ENCODE data around the gene DMXL1.

The DMXL1 gene

DNA sequence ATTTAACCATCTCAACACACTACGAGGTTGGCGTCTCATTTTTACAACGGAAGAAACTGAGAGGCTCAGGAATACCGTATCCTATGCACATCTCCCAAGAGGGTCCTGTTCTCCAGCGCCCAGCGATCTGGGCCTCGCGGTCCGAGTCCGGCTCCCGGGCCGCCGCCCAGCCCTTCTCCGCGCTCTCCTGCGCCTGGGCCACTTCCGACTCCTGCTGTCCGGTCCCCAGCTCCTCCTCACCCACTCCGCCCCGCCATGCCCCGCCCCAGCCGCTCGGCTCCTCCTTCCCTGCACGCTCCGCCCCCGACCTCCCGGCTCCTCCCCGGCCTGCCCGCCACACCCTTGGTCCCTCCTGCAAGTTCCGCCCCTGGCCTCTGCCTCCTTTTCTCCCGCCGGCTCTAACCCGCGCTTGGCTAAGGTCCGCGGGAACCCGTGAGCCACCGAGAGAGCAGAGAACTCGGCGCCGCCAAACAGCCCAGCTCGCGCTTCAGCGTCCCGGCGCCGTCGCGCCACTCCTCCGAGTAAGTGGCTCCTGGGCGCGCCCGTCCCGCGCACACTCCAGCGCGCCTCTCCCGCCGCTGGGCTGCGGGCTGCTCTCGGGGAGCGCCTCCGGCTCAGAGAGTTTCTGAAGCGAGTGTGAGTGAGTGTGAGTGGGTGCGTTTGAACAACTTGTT lies 197.6 kb downstream of the DMXL1 start:
- peak; percentile 80 for DNase-seq (ENCODE audit: insufficient read length)
- TF ChIP-seq POLR2AphosphoS5 (IDR thresholded peaks at IDR 0.05; ENCODE audit: low read depth, low read length) (peak; percentile 70), TAF1 (IDR thresholded peaks at IDR 0.05; ENCODE audit: borderline replicate concordance, low read depth, low read length) (peak; percentile 54; the same call in 1 of the 2 replicates), POLR2A (IDR thresholded peaks at IDR 0.05; ENCODE audit: low read depth, low read length) (peak; percentile 84)
- peak; percentile 98 for FAIRE-seq

DNA sequence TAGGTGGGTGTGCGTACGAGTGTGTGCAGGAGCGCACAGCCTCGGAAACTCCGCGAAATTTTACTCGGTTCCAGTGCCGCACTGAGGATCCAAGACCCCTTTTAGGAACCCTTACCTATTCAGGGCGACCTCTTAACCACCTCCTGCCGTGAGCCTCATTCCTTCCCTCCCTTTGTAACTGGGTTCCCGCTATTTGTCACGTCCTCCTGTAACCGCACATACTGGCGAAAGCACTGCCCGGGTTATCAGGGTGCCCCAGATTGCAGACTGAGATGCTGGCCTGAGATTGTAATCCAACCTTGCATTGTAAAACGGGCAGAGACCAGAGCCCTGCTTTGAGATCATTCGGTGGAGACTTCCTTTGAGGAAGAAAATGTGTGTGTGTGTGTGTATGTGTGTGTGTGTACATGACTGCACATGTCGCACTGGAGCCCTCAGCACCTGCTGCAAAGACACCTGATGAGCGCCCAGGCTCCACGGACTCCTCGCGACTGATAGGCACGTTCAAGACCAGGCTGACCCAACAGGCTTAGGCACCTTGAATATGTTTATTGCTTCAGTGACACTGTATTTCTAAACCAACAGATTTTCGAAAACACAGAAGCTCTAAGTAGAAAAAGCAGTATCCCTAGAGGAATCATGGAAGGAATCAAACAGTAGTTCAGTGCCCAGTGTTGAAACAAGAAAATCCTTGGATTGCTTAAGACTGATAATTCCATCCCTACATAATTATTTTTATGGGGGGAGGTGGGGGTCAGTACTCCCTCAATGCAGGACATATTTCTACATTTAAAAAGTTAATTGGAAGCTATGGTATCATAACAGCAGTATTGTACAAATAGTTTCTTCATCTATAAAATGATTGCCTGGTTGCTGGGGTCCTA lies 198.4 kb downstream of the DMXL1 start:
- TF ChIP-seq POLR2AphosphoS5 (IDR thresholded peaks at IDR 0.05; ENCODE audit: low read depth, low read length) (no peak; the same call in 1 of the 2 replicates), TAF1 (IDR thresholded peaks at IDR 0.05; ENCODE audit: borderline replicate concordance, low read depth, low read length) (no peak)
- FAIRE-seq = no peak
- DNase-seq (ENCODE audit: insufficient read length) = no peak

DNA sequence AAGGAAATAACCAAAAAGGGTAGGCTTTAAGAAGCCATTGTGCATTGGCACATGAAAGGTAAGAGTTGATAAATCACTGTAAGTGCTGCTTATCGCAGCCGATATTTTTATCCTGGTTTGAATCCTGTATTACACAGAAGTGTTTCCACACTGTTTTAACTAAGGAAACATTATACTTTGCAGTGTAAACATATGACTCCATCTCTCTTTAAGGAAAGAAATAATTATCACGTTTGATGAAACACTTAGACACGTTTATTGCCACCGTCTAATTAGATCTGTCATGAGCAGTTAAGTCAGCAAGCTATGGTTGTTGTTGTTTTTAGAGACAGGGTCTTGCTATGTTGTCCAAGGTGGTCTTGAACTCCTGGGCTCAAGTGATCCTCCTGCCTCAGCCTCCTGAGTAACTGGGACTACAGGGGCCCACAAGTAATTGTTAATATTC lies 199.3 kb downstream of the DMXL1 start:
- FAIRE-seq (no peak), DNase-seq (ENCODE audit: insufficient read length) (no peak)
- TF ChIP-seq TAF1 (IDR thresholded peaks at IDR 0.05; ENCODE audit: borderline replicate concordance, low read depth, low read length) = no peak

DNA sequence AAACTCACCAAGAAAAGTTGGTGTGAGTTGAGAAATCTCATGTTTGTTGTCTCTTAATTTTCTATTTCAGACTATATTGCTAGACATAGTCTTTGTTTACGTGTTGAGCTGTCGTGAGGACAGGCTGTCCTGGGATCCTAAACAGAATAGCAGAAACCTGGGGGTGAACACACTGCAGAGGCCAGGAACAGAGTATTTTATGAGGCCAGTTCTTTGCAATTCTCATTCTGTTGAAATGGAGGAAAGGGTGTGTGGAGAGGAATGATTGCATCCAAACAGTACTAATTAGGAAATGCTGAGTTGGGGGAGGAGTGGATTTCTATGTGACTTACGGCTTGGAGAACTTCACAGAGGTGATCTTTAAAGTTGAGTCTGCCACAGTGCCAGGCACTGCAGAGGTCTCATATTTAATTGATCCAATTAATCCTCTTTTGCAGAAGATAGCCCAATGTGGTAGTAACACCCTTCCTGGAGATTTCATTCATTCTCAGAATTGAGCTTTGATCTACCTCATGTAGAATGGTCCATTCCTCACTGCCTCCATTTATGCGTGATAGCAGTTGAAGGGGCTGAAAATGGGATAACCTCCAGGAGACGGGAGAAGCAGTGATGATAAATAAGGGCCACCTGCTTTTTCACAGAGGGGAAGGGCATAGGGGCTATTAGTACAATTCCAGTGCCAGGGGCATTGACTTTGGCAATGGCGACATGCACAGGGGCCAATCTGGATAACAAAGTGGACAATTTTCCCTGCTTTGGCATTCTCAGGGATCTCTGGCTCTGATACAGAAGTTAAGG lies 200.3 kb downstream of the DMXL1 start:
- DNase-seq (ENCODE audit: insufficient read length) (no peak), FAIRE-seq (no peak)
- TF ChIP-seq TAF1 (IDR thresholded peaks at IDR 0.05; ENCODE audit: borderline replicate concordance, low read depth, low read length) (no peak), POLR2A (IDR thresholded peaks at IDR 0.05; ENCODE audit: low read depth, low read length) (no peak), POLR2AphosphoS5 (IDR thresholded peaks at IDR 0.05; ENCODE audit: low read depth, low read length) (no peak)

DNA sequence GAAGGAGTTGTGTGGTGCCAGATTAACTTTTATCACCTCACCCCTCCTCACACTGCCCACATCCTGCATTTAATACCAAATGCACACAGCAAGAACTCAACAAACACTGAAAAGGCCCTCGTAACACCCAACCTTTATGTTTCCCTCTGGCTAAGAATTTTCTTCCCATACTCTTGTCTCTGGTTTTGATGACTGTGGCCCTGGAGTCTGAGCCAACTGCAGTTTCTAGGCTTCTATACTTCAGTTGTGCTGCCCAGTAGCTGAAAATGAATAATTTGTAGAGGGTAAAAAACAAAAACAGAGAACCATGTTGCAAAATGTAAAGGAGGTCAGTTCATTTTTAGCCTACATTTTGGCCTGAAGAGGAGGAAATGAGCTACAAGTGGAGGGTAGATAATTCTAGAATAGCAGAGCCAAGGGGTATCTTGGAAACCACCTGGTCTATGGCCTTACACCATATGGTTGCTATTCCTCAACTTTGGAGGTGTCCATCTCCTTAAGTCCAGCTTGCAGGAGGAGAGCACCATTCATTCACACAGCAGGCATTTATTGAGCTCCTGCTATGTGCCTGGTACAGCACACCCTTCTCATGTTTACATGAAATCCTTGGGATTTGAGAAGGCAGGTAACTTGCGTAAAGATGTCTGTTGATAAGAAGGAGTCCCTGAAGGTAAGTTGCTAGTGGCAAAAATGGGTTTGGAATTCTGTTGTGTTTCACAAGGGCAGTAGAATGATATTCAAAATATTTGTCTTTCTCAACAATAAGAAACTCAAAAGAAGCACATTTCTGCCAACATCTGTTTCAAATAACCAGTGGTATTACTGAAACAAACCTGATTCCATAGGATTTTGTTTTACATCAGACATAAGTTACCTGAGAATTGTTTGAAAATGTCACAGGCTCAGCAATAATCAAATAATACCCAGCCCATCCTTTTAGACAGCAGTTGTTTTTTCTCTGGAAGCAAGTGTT lies 201.2 kb downstream of the DMXL1 start:
- TF ChIP-seq TAF1 (IDR thresholded peaks at IDR 0.05; ENCODE audit: borderline replicate concordance, low read depth, low read length) = no peak
- TF ChIP-seq POLR2AphosphoS5 (IDR thresholded peaks at IDR 0.05; ENCODE audit: low read depth, low read length) = no peak
- TF ChIP-seq POLR2A (IDR thresholded peaks at IDR 0.05; ENCODE audit: low read depth, low read length) = no peak
- DNase-seq (ENCODE audit: insufficient read length) = no peak
- FAIRE-seq = peak; percentile 67

DNA sequence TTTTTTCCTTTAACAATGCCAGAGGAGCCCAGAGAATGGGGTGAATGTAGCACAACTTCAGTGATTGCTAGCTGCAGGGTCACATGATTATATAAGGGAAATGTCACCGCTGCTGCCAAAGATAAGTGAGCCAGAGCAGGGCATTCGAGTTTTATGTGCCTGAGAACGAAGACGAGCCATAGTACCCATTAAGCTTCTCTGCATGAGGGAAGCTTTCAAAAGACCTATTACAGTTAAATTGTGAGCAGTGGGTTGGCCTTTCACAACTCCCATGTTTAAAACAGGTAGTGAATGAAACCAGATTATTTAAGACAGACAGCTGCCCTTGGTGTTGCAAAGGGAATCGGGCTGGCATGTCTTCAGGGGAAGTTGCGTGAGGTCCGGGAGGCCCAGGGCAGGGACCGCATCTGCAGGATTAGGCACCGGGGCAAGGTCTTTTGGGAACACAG lies 202.5 kb downstream of the DMXL1 start:
- TF ChIP-seq POLR2A (IDR thresholded peaks at IDR 0.05; ENCODE audit: low read depth, low read length) (no peak), TAF1 (IDR thresholded peaks at IDR 0.05; ENCODE audit: borderline replicate concordance, low read depth, low read length) (no peak), POLR2AphosphoS5 (IDR thresholded peaks at IDR 0.05; ENCODE audit: low read depth, low read length) (no peak)
- DNase-seq (ENCODE audit: insufficient read length) (no peak), FAIRE-seq (peak; percentile 78)

DNA sequence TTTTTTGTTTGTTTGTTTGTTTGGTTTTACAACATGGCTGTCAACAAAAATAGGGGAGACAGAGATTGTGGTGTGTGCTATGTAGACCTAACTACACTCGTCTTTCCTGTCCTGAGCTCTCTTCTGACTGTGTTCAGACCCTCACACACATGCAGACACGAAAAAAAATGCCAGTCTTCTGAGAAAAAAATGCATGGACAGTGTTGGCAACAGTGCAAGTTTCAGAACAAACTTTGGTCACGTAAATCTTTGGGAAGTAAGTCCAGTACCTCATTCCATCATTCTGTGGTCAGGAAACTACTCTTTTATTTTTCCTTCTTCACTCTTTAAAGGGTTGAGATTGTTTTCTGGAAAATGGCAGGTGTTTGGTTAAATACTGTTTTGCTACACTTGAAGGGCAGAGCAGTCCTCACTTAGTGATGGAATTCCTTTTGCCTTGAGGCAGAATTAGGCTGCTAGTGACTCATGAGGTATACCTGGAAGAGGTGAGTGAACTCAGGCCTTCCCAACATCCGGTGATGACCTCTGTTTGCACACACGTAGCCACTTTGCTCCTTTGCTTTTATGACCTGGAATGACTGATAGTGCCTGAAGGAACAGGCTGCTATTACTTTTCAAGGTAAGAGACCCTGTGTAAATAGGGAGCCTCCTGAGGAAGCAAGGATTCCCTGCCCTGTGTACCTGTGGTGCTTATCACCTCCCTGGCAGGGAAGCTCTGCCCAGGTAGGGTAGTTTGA lies 203.3 kb downstream of the DMXL1 start:
- DNase-seq (ENCODE audit: insufficient read length) = no peak
- TF ChIP-seq POLR2AphosphoS5 (IDR thresholded peaks at IDR 0.05; ENCODE audit: low read depth, low read length) (no peak), POLR2A (IDR thresholded peaks at IDR 0.05; ENCODE audit: low read depth, low read length) (no peak), TAF1 (IDR thresholded peaks at IDR 0.05; ENCODE audit: borderline replicate concordance, low read depth, low read length) (no peak)
- FAIRE-seq = peak; percentile 87

DNA sequence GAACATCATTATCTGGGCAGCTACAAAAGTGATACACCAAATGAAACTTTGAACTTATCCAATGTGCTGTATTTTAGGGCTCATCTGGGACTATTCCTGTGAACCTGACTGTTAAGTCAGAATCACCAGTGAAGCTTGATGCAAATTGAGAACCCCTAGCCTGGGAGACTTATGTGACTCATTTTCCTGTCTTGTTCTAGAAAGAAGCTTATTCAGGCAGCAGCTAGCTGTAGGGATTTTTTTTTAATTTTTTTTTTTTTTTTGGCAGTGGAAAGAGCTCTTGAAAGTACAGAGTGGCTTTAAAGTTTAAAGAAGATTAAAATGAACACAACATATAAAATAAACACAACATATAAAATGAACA lies 203.9 kb downstream of the DMXL1 start:
- no peak for FAIRE-seq
- DNase-seq (ENCODE audit: insufficient read length) = no peak
- no peak for TF ChIP-seq TAF1 (IDR thresholded peaks at IDR 0.05; ENCODE audit: borderline replicate concordance, low read depth, low read length)
- no peak for TF ChIP-seq POLR2A (IDR thresholded peaks at IDR 0.05; ENCODE audit: low read depth, low read length)
- TF ChIP-seq POLR2AphosphoS5 (IDR thresholded peaks at IDR 0.05; ENCODE audit: low read depth, low read length) = no peak

DNA sequence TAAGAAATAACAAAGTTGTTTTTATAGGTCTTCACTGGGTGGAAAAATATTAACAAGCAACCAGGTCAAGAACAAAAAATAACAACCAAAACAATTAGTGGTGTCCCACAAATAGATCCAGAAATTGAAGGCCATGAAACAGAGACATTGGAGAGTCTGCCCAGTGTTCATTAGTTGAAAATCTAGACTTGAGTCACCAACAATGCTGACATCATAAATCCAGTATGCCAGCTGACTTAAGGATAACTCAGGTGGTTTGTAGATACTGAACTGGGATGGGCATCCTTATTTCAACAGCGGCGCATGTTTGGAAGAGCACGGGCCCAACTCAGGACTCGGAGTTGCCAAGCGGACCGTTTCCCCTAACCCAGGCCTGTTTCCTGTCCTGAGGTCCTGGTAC lies 204.3 kb downstream of the DMXL1 start:
- FAIRE-seq = peak; percentile 82
- TF ChIP-seq TAF1 (IDR thresholded peaks at IDR 0.05; ENCODE audit: borderline replicate concordance, low read depth, low read length) (no peak), POLR2AphosphoS5 (IDR thresholded peaks at IDR 0.05; ENCODE audit: low read depth, low read length) (no peak), POLR2A (IDR thresholded peaks at IDR 0.05; ENCODE audit: low read depth, low read length) (no peak)
- DNase-seq (ENCODE audit: insufficient read length) = no peak

All from GM12892 (cell line).